NCI-H524 (cell line): Measurements from ENCODE around the gene APOBR.
A peak's percentile ranks its signal among the peaks of the same experiment; 100 is the strongest.
"Not testable (repeated sequence)": the region's sequence is repeated elsewhere in the genome, so short reads cannot be mapped to it uniquely, and the experiment has no call there.

ENCODE experiments used
- DNase-seq, 2 experiments: peaks; one replicate each; lab custom pipeline; 2025; lab: John Stamatoyannopoulos, UW

Gene APOBR

GRCh38 chr16:28494121-28494851, at the start of gene APOBR:
TSS of gene APOBR (plus strand) at chr16:28494643. CDS start at chr16:28494682, 39 bp downstream.
- no peak for DNase-seq

- DNase-seq = not testable (repeated sequence)
Measured at GRCh38 chr16:28446388-28446787, 48.1 kb upstream of the APOBR start.

- not testable (repeated sequence) for DNase-seq
Measured at GRCh38 chr16:28447081-28447480, 47.4 kb upstream of the APOBR start.

GRCh38 chr16:28473714-28474265, 20.7 kb upstream of the APOBR start:
- DNase-seq = no peak

GRCh38 chr16:28475221-28475620, 19.2 kb upstream of the APOBR start:
- DNase-seq = no peak

GRCh38 chr16:28477311-28477920, 17.0 kb upstream of the APOBR start:
- no peak for DNase-seq

- no peak for DNase-seq
Measured at GRCh38 chr16:28478506-28479180, 15.8 kb upstream of the APOBR start.

GRCh38 chr16:28482026-28482425, 12.4 kb upstream of the APOBR start:
- no peak for DNase-seq

GRCh38 chr16:28483361-28483760, 11.1 kb upstream of the APOBR start:
- DNase-seq = not testable (repeated sequence)

- no peak for DNase-seq
Measured at GRCh38 chr16:28486266-28486665, 8.2 kb upstream of the APOBR start.

GRCh38 chr16:28491230-28491969, 3.0 kb upstream of the APOBR start:
- DNase-seq = peak in 1 of 2 experiments; percentile 30

GRCh38 chr16:28491970-28492474, 2.4 kb upstream of the APOBR start, which contains the start of gene CLN3:
TSS of gene CLN3 (minus strand) at chr16:28492074. CDS start at chr16:28491759, 315 bp downstream.
- peak; percentile 94 to 96 for DNase-seq

GRCh38 chr16:28492511-28492910, 1.9 kb upstream of the APOBR start:
- DNase-seq = no peak

- no peak for DNase-seq
Measured at GRCh38 chr16:28495098-28495793, 803 bp downstream of the APOBR start.

GRCh38 chr16:28495795-28496749, 1.6 kb downstream of the APOBR start:
- no peak for DNase-seq

GRCh38 chr16:28496844-28497243, 2.4 kb downstream of the APOBR start:
- no peak for DNase-seq

GRCh38 chr16:28497386-28497785, 2.9 kb downstream of the APOBR start:
- DNase-seq = no peak

GRCh38 chr16:28497861-28498599, 3.6 kb downstream of the APOBR start:
- DNase-seq = no peak
